MM.1S (cell line): ENCODE data around the gene TOGARAM1.

Experiments
- DNase-seq: peaks from one replicate; pipeline ENCODE4 v3.0.0-alpha.2; 2015
- H2AFZ ChIP-seq: fragments of 300-600 bp; sonication (generic); 2 replicates; pipeline ENCODE4 v1.6.0; 2016; ENCODE audit warnings: antibody characterized with exemption, low read length
- H3F3A ChIP-seq: fragments of 300-600 bp; sonication (generic); 2 replicates; pipeline ENCODE4 v1.6.1; 2016; ENCODE audit warnings: mild to moderate bottlenecking, antibody characterized with exemption, low read length, moderate library complexity, mixed read lengths; ENCODE audit not compliant: insufficient read depth
- H3K27ac ChIP-seq: fragments of 300-600 bp; sonication (generic); 2 replicates; pipeline ENCODE4 v1.5.1; 2016; ENCODE audit warnings: mild to moderate bottlenecking, low read length
- H3K27me3 ChIP-seq: fragments of 300-600 bp; sonication (generic); replicated peaks from 2 replicates; pipeline ENCODE4 v1.6.0; 2016; ENCODE audit warnings: low read length; ENCODE audit not compliant: insufficient read depth
- H3K36me3 ChIP-seq: fragments of 300-600 bp; sonication (generic); replicated peaks from 2 replicates; pipeline ENCODE4 v1.6.1; 2016; ENCODE audit warnings: mild to moderate bottlenecking, low read length, mixed read lengths; ENCODE audit not compliant: insufficient read depth
- H3K4me1 ChIP-seq: fragments of 300-600 bp; sonication (generic); 2 replicates; pipeline ENCODE4 v1.6.1; 2016; ENCODE audit warnings: low read length, mixed read lengths
- H3K4me2 ChIP-seq: fragments of 300-600 bp; sonication (generic); 2 replicates; pipeline ENCODE4 v1.6.0; 2016; ENCODE audit warnings: low read depth, low read length
- H3K4me3 ChIP-seq: fragments of 300-600 bp; sonication (generic); 2 replicates; pipeline ENCODE4 v1.5.1; 2016; ENCODE audit warnings: low read length, mixed read lengths
- H3K79me2 ChIP-seq: fragments of 300-600 bp; sonication (generic); 2 replicates; pipeline ENCODE4 v1.6.1; 2016; ENCODE audit warnings: mixed run types, low read length, mixed read lengths
- H3K9ac ChIP-seq: fragments of 300-600 bp; sonication (generic); 2 replicates; pipeline ENCODE4 v1.6.1; 2016; ENCODE audit warnings: low read length, mixed read lengths
- H3K9me2 ChIP-seq: fragments of 300-600 bp; sonication (generic); replicated peaks from 2 replicates; pipeline ENCODE4 v1.6.1; 2016; ENCODE audit warnings: mild to moderate bottlenecking, low read length, mixed read lengths; ENCODE audit not compliant: insufficient read depth
- H3K9me3 ChIP-seq: fragments of 300-600 bp; sonication (generic); replicated peaks from 2 replicates; pipeline ENCODE4 v1.6.1; 2016; ENCODE audit warnings: mild to moderate bottlenecking, low read length, mixed read lengths; ENCODE audit not compliant: insufficient read depth
- H4K20me1 ChIP-seq: fragments of 300-600 bp; sonication (generic); 2 replicates; pipeline ENCODE4 v1.6.1; 2016; ENCODE audit warnings: mild to moderate bottlenecking, low read length, moderate library complexity, mixed read lengths; ENCODE audit not compliant: insufficient read depth
- CTCF ChIP-seq: fragments of 300-600 bp; sonication (generic); IDR thresholded peaks from 2 replicates; pipeline ENCODE4 v1.5.1; 2016; ENCODE audit warnings: antibody characterized with exemption, low read length, mixed read lengths
- EZH2 ChIP-seq: fragments of 300-600 bp; sonication (generic); optimal IDR thresholded peaks from 2 replicates; pipeline ENCODE3; 2017; ENCODE audit warnings: low read depth, mild to moderate bottlenecking, antibody characterized with exemption, low read length, mixed read lengths
- EZH2phosphoT487 ChIP-seq: fragments of 300-600 bp; sonication (generic); IDR thresholded peaks from 2 replicates; pipeline ENCODE4 v1.6.1; 2018; ENCODE audit warnings: antibody characterized with exemption, low read length

Gene TOGARAM1

GRCh38 chr14:45038865-45039264 lies 76.9 kb downstream of the TOGARAM1 start:
- Histone ChIP-seq H2AFZ (no peak overlapping the region), H3K36me3 (no peaks in the 10 kb centered on the region), H3K27me3 (no peaks in the 10 kb centered on the region), H3K4me3 (no peak overlapping the region), H3K9ac (no peak overlapping the region), H3K79me2 (no peaks in the 10 kb centered on the region), H3K9me2 (no peaks in the 10 kb centered on the region), H3K4me2 (no peak overlapping the region), H3K4me1 (no peaks in the 10 kb centered on the region), H3K27ac (no peak overlapping the region), H3K9me3 (no peaks in the 10 kb centered on the region), H3F3A (no peaks in the 10 kb centered on the region), H4K20me1 (no peaks in the 10 kb centered on the region)
- TF ChIP-seq CTCF (no peak), EZH2 (no peak), EZH2phosphoT487 (no peak)
- DNase-seq, result no peak

GRCh38 chr14:45039390-45039789 lies 77.4 kb downstream of the TOGARAM1 start:
- H4K20me1 ChIP-seq, result no peaks in the 10 kb centered on the region
- no peaks in the 10 kb centered on the region for H3K9me2 ChIP-seq
- no peaks in the 10 kb centered on the region for H3K4me1 ChIP-seq
- H3K9me3 ChIP-seq, result no peaks in the 10 kb centered on the region
- H2AFZ ChIP-seq, result no peak overlapping the region
- H3F3A ChIP-seq, result no peaks in the 10 kb centered on the region
- H3K36me3 ChIP-seq, result no peaks in the 10 kb centered on the region
- H3K4me2 ChIP-seq, result no peak overlapping the region
- no peaks in the 10 kb centered on the region for H3K27me3 ChIP-seq
- H3K4me3 ChIP-seq, result no peak overlapping the region
- no peak overlapping the region for H3K27ac ChIP-seq
- no peak for TF ChIP-seq CTCF
- TF ChIP-seq EZH2, result no peak
- no peak for TF ChIP-seq EZH2phosphoT487
- no peaks in the 10 kb centered on the region for H3K79me2 ChIP-seq
- DNase-seq, result no peak
- no peak overlapping the region for H3K9ac ChIP-seq

GRCh38 chr14:45041641-45042040 lies 79.7 kb downstream of the TOGARAM1 start:
- Histone ChIP-seq H3K36me3 (no peaks in the 10 kb centered on the region), H2AFZ (no peak overlapping the region), H3K27ac (no peak overlapping the region), H3K9ac (no peak overlapping the region), H3F3A (no peaks in the 10 kb centered on the region), H3K4me2 (no peak overlapping the region), H3K27me3 (no peaks in the 10 kb centered on the region), H4K20me1 (no peaks in the 10 kb centered on the region), H3K4me1 (no peaks in the 10 kb centered on the region), H3K79me2 (no peaks in the 10 kb centered on the region), H3K9me3 (no peaks in the 10 kb centered on the region), H3K4me3 (no peak overlapping the region), H3K9me2 (no peaks in the 10 kb centered on the region)
- no peak for TF ChIP-seq EZH2
- TF ChIP-seq EZH2phosphoT487, result no peak
- TF ChIP-seq CTCF, result no peak
- no peak for DNase-seq

GRCh38 chr14:45044638-45045037 lies 82.6 kb downstream of the TOGARAM1 start:
- Histone ChIP-seq H3K79me2 (no peaks in the 10 kb centered on the region), H3K9me3 (no peaks in the 10 kb centered on the region), H4K20me1 (no peaks in the 10 kb centered on the region), H3K9me2 (no peaks in the 10 kb centered on the region), H3K4me2 (no peak overlapping the region), H3K9ac (no peak overlapping the region), H3K4me3 (no peak overlapping the region), H3K4me1 (no peaks in the 10 kb centered on the region), H3K27ac (no peak overlapping the region), H3F3A (no peaks in the 10 kb centered on the region), H2AFZ (no peak overlapping the region), H3K36me3 (no peaks in the 10 kb centered on the region), H3K27me3 (no peaks in the 10 kb centered on the region)
- no peak for TF ChIP-seq EZH2
- TF ChIP-seq CTCF, result no peak
- TF ChIP-seq EZH2phosphoT487, result no peak
- DNase-seq, result no peak
